CD4-positive, alpha-beta T cell treated with Interleukin-10 for 1 hour (primary cell): ENCODE measurements around the gene VAV3.
"Not testable (repeated sequence)": the region's sequence is repeated elsewhere in the genome, so short reads cannot be mapped to it uniquely, and the experiment has no call there.

ENCODE experiments used
- DNase-seq: peaks from one replicate; pipeline ENCODE4 v3.0.0-alpha.2; 2020

The VAV3 gene

GRCh38 chr1:107726860-107727259 is 238.1 kb downstream of the VAV3 start:
- no peak for DNase-seq

- DNase-seq: no peak
Measured at GRCh38 chr1:107724648-107725047, 240.3 kb downstream of the VAV3 start.

GRCh38 chr1:107720210-107720609 is 244.8 kb downstream of the VAV3 start:
- not testable (repeated sequence) for DNase-seq

- DNase-seq: no peak
Measured at GRCh38 chr1:107710005-107710404, 255.0 kb downstream of the VAV3 start.

- DNase-seq: no peak
Measured at GRCh38 chr1:107707111-107707510, 257.9 kb downstream of the VAV3 start.

- DNase-seq: no peak
Measured at GRCh38 chr1:107706182-107706581, 258.8 kb downstream of the VAV3 start.

GRCh38 chr1:107704911-107705310 is 260.1 kb downstream of the VAV3 start:
- DNase-seq: no peak

- no peak for DNase-seq
Measured at GRCh38 chr1:107702946-107703571, 261.9 kb downstream of the VAV3 start.

GRCh38 chr1:107700651-107701050 is 264.3 kb downstream of the VAV3 start:
- not testable (repeated sequence) for DNase-seq

- DNase-seq: no peak
Measured at GRCh38 chr1:107698161-107698560, 266.8 kb downstream of the VAV3 start.

GRCh38 chr1:107695341-107695740 is 269.6 kb downstream of the VAV3 start:
- no peak for DNase-seq

- DNase-seq: no peak
Measured at GRCh38 chr1:107692580-107693345, 272.2 kb downstream of the VAV3 start.

- no peak for DNase-seq
Measured at GRCh38 chr1:107691540-107691939, 273.4 kb downstream of the VAV3 start.

GRCh38 chr1:107690491-107690890 is 274.5 kb downstream of the VAV3 start:
- DNase-seq: no peak

- no peak for DNase-seq
Measured at GRCh38 chr1:107689733-107690132, 275.2 kb downstream of the VAV3 start.

- no peak for DNase-seq
Measured at GRCh38 chr1:107689159-107689558, 275.8 kb downstream of the VAV3 start.

GRCh38 chr1:107687849-107688753 is 276.9 kb downstream of the VAV3 start:
- no peak for DNase-seq

- no peak for DNase-seq
Measured at GRCh38 chr1:107683683-107684082, 281.3 kb downstream of the VAV3 start.

GRCh38 chr1:107683191-107683657 is 281.8 kb downstream of the VAV3 start:
- no peak for DNase-seq

GRCh38 chr1:107682467-107682866 is 282.5 kb downstream of the VAV3 start:
- DNase-seq: no peak

GRCh38 chr1:107681001-107681479 is 283.9 kb downstream of the VAV3 start:
- no peak for DNase-seq

- DNase-seq: no peak
Measured at GRCh38 chr1:107680579-107680985, 284.4 kb downstream of the VAV3 start.

- no peak for DNase-seq
Measured at GRCh38 chr1:107679411-107679953, 285.5 kb downstream of the VAV3 start.
